Vagina (tissue), 2 donors: ENCODE data around the gene FGGY.

Experiments used
- POLR2A ChIP-seq, 2 donors: fragments of 450-650 bp; IDR thresholded peaks; one replicate each; pipeline ENCODE4 v1.6.1; 2017; ENCODE audit warnings: antibody characterized with exemption in 2 of 2, mild to moderate bottlenecking in 2 of 2, moderate library complexity in 2 of 2
- POLR2AphosphoS5 ChIP-seq, 2 donors: sonication (generic); formaldehyde crosslinking; IDR thresholded peaks; one replicate each; pipeline ENCODE4 v1.9.0; 2017; ENCODE audit warnings: antibody characterized with exemption in 2 of 2, mild to moderate bottlenecking in 2 of 2, low read depth in 1 of 2; ENCODE audit not compliant: insufficient read depth in 1 of 2
- TF ChIP-seq, protein P1 (sequence below), 3 experiments: fragments of 450-650 bp in 2 of 3; fragments of 200-600 bp in 1 of 3; sonication (generic) in 1 of 3; IDR thresholded peaks; one replicate each; pipeline ENCODE4 v1.5.1; 2017 to 2019; ENCODE audit warnings: antibody characterized with exemption in 3 of 3, mild to moderate bottlenecking in 2 of 3, moderate library complexity in 2 of 3

DNA sequence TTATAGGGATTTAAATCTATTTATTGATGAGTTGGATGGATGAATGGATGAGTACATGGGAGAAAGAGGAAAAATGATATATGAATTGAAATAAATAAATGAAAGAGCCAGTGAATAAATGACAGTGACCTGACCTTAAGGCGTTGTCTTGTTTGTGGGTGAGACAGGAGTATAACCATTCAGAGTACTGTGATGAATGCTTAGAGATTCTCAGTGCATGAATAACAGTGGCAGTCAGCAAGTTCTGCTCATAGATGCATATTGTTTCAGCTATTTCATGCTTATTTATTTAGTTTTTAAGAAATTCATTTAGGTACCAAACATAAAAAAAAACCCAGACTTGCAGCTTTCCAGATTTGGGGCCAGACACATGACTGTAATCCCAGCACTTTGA is 116.4 kb downstream of the FGGY start:
- TF ChIP-seq POLR2A (IDR thresholded peaks at IDR 0.05): no peak
- TF ChIP-seq, protein P1, sequence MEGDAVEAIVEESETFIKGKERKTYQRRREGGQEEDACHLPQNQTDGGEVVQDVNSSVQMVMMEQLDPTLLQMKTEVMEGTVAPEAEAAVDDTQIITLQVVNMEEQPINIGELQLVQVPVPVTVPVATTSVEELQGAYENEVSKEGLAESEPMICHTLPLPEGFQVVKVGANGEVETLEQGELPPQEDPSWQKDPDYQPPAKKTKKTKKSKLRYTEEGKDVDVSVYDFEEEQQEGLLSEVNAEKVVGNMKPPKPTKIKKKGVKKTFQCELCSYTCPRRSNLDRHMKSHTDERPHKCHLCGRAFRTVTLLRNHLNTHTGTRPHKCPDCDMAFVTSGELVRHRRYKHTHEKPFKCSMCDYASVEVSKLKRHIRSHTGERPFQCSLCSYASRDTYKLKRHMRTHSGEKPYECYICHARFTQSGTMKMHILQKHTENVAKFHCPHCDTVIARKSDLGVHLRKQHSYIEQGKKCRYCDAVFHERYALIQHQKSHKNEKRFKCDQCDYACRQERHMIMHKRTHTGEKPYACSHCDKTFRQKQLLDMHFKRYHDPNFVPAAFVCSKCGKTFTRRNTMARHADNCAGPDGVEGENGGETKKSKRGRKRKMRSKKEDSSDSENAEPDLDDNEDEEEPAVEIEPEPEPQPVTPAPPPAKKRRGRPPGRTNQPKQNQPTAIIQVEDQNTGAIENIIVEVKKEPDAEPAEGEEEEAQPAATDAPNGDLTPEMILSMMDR (IDR thresholded peaks at IDR 0.05): no peak
- TF ChIP-seq POLR2AphosphoS5 (IDR thresholded peaks at IDR 0.05; ENCODE audit: insufficient read depth in 1 of 2, low read depth in 1 of 2): no peak
